Bronchial epithelial cell (primary cell): ENCODE measurements around the gene DIO1. TPM values are rescaled to one million over a fixed set of nuclear protein-coding genes. Genes with fewer than 3 reads are reported as not detected.

Source experiments
- DNase-seq: peaks from one replicate; pipeline ENCODE4 v3.0.0-alpha.2; 2010; ENCODE audit warnings: low read depth
- FAIRE-seq: peaks from 2 replicates; lab custom pipeline; 2011; peaks lifted over from hg19 to GRCh38; lab: Jason Lieb, UNC
- H3K27me3 ChIP-seq: 2 replicates; pipeline ENCODE4 v1.5.1; 2011; ENCODE audit warnings: low read length; ENCODE audit not compliant: control insufficient read depth, insufficient read depth
- H3K36me3 ChIP-seq: 2 replicates; pipeline ENCODE4 v1.5.1; 2011; ENCODE audit warnings: low read length; ENCODE audit not compliant: control insufficient read depth, insufficient read depth
- H3K4me3 ChIP-seq: 2 replicates; pipeline ENCODE4 v1.5.1; 2011; ENCODE audit warnings: mild to moderate bottlenecking, low read depth, low read length, control low read depth
- total RNA-seq: library from RNA; depleted of rRNA; stranded (reverse); fragments of >200 nt; gene quantifications from 2 replicates; pipeline ENCODE4 v1.2.1, GENCODE V29; 2014
- TF ChIP-seq, protein P1 (sequence below): IDR thresholded peaks from 2 replicates; pipeline ENCODE4 v1.5.1; 2011; ENCODE audit warnings: mild to moderate bottlenecking, moderate library complexity, low read length, control low read depth, inconsistent platforms; ENCODE audit not compliant: insufficient read depth, severe bottlenecking

Gene DIO1
- not detected in 2 replicates for total RNA-seq

GRCh38 chr1:53893999-53894636 lies at the start of gene DIO1:
DIO1 (plus strand) TSS chr1:53894187; CDS start chr1:53894211, 24 bp downstream.
- H3K27me3 ChIP-seq = no peaks in the 10 kb centered on the region
- TF ChIP-seq, protein P1, sequence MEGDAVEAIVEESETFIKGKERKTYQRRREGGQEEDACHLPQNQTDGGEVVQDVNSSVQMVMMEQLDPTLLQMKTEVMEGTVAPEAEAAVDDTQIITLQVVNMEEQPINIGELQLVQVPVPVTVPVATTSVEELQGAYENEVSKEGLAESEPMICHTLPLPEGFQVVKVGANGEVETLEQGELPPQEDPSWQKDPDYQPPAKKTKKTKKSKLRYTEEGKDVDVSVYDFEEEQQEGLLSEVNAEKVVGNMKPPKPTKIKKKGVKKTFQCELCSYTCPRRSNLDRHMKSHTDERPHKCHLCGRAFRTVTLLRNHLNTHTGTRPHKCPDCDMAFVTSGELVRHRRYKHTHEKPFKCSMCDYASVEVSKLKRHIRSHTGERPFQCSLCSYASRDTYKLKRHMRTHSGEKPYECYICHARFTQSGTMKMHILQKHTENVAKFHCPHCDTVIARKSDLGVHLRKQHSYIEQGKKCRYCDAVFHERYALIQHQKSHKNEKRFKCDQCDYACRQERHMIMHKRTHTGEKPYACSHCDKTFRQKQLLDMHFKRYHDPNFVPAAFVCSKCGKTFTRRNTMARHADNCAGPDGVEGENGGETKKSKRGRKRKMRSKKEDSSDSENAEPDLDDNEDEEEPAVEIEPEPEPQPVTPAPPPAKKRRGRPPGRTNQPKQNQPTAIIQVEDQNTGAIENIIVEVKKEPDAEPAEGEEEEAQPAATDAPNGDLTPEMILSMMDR = no peak
- no peak for DNase-seq
- FAIRE-seq = no peak
- H3K4me3 ChIP-seq = no peak within 1 kb of the TSS
- no peaks in the 10 kb centered on the region for H3K36me3 ChIP-seq

GRCh38 chr1:53847980-53848379 lies 46.0 kb upstream of the DIO1 start:
- Histone ChIP-seq H3K27me3 (no peaks in the 10 kb centered on the region), H3K4me3 (no peak overlapping the region), H3K36me3 (peaks cover 3% of the 10 kb centered on the region)
- TF ChIP-seq, protein P1 = no peak
- DNase-seq = no peak
- FAIRE-seq = no peak

DNA sequence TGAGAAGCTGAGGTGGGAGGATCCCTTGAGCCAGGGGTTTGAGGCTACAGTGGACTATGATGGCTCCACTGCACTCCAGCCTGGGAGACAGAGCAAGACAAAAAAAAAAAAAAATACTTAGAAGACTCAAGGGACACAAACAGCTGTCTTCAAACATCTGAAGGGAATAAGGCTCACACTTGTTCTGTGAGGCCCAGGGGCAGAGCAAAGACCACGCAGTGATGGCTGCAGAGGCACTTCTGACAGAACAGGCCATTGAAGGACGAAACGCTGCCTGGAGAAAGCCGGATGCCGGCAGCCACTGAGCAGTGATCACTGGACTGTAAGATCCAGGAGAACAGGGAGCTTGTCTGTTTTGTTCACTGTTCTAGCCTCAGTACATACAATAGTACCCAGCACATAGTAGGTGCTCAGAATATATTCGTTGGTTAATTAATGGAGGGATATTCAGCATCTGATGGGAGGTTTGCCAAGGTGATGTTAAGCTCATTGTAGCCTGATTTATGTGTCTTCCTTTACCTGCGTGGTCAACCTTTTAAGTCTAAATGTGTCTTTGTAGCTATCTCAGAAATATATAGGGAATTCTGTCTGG lies 43.8 kb upstream of the DIO1 start:
- TF ChIP-seq, protein P1 = no peak
- Histone ChIP-seq H3K4me3 (no peak overlapping the region), H3K36me3 (peaks cover 7% of the 10 kb centered on the region), H3K27me3 (no peaks in the 10 kb centered on the region)
- FAIRE-seq (no peak), DNase-seq (no peak)

DNA sequence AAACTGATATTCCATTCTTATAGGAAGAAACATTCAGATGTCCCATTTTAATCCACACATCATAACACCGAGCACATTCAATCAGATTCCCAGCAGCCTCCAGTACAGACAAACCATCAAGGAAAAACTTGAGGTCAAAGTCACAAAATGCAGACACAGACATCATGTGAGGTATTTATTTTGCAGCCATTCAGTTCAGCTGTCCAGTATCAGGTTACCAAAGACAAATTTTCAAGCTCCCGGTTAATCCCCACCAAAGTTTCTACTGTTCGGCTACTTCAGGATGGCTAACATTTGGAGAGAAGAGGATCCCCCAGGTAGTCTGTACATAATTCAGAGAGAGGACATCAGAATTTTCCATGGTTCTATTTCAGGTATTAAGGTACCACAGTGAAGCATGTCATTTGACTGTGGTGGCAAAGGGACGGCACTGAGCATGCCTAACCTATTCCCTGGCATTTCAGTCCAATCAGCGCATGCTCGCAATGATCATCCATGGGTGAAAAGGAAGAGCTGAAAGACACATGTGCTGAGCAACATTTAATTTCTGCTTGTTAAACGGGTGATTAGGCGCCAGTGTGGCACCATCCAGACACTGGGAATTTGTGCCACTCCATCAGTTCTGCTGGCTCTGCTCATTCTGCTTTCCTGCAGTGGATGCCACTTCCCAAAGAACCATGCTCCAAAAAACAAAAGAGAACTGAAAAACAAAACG lies 42.3 kb upstream of the DIO1 start:
- Histone ChIP-seq H3K27me3 (no peaks in the 10 kb centered on the region), H3K36me3 (peaks cover 10% of the 10 kb centered on the region), H3K4me3 (no peak overlapping the region)
- DNase-seq (no peak), FAIRE-seq (no peak)
- TF ChIP-seq, protein P1 = no peak

GRCh38 chr1:53860967-53861411 lies 33.0 kb upstream of the DIO1 start:
- TF ChIP-seq, protein P1 = peak; percentile 87
- no peaks in the 10 kb centered on the region for H3K27me3 ChIP-seq
- FAIRE-seq (no peak), DNase-seq (peak; percentile 49)
- H3K4me3 ChIP-seq = no peak overlapping the region
- peaks cover 19% of the 10 kb centered on the region for H3K36me3 ChIP-seq
